Neural progenitor cell (in vitro differentiated cells): ENCODE data around the gene PSMB7.

Experiments
- EZH2 ChIP-seq: fragments of 200-600 bp; sonication (generic); IDR thresholded peaks from 2 replicates; pipeline ENCODE4 v1.6.1; 2017; ENCODE audit warnings: antibody characterized with exemption, mild to moderate bottlenecking, moderate library complexity
- EZH2phosphoT487 ChIP-seq: fragments of 200-600 bp; sonication (generic); IDR thresholded peaks from 2 replicates; pipeline ENCODE4 v1.6.1; 2017; ENCODE audit warnings: antibody characterized with exemption
- TF ChIP-seq, protein P1 (sequence below): fragments of 200-600 bp; sonication (generic); IDR thresholded peaks from 2 replicates; pipeline ENCODE4 v1.5.1; 2017; ENCODE audit warnings: antibody characterized with exemption, mild to moderate bottlenecking

DNA sequence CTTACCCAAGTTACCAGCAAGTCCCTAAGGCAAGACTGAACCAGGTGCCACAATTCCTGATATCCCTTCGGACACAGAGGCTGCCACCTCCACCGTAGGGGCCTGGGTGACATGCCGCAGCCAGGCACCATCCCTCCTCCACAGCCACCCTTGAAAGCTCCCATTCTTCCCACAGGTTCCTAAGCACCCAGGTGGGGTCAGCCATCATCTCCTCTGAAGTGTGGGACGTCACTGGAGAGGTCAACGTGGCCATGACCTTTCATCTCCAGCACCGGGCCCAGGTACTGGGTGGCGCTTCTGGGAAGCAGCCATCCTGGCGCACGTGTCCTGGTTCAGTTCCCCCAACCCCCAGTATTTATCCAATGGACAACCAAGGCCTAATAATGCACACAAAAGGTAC is 43.2 kb upstream of the PSMB7 start:
- TF ChIP-seq, protein P1, sequence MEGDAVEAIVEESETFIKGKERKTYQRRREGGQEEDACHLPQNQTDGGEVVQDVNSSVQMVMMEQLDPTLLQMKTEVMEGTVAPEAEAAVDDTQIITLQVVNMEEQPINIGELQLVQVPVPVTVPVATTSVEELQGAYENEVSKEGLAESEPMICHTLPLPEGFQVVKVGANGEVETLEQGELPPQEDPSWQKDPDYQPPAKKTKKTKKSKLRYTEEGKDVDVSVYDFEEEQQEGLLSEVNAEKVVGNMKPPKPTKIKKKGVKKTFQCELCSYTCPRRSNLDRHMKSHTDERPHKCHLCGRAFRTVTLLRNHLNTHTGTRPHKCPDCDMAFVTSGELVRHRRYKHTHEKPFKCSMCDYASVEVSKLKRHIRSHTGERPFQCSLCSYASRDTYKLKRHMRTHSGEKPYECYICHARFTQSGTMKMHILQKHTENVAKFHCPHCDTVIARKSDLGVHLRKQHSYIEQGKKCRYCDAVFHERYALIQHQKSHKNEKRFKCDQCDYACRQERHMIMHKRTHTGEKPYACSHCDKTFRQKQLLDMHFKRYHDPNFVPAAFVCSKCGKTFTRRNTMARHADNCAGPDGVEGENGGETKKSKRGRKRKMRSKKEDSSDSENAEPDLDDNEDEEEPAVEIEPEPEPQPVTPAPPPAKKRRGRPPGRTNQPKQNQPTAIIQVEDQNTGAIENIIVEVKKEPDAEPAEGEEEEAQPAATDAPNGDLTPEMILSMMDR = no peak
- no peak for TF ChIP-seq EZH2phosphoT487
- no peak for TF ChIP-seq EZH2
